OCI-LY3 (cell line): ENCODE results near the gene CLEC2D.
A peak's percentile ranks its signal among the peaks of the same experiment; 100 is the strongest.
"Not testable (repeated sequence)": the region's sequence is repeated elsewhere in the genome, so short reads cannot be mapped to it uniquely, and the experiment has no call there.

Experiments
- H2AFZ ChIP-seq: fragments of 200-600, 300-600 bp; shearing (Covaris generic); 2 replicates; pipeline ENCODE4 v1.6.0; 2014; ENCODE audit warnings: antibody characterized with exemption, low read depth, low read length
- H3K27ac ChIP-seq: fragments of 200-600, 300-600 bp; sonication (generic); 2 replicates; pipeline ENCODE4 v1.5.1; 2014; ENCODE audit warnings: mild to moderate bottlenecking, low read length, moderate library complexity, mixed read lengths
- H3K27me3 ChIP-seq: fragments of 200-600, 300-600 bp; sonication (generic); 2 replicates; pipeline ENCODE4 v1.6.1; 2014; ENCODE audit warnings: low read depth, low read length, mixed read lengths
- H3K36me3 ChIP-seq: fragments of 200-600, 300-600 bp; sonication (generic); replicated peaks from 2 replicates; pipeline ENCODE3; 2014; ENCODE audit warnings: low read depth, low read length, mixed read lengths
- H3K4me1 ChIP-seq: fragments of 300-600, 200-600 bp; sonication (generic); 2 replicates; pipeline ENCODE4 v1.6.1; 2014; ENCODE audit warnings: low read length, mixed read lengths
- H3K4me2 ChIP-seq: fragments of 200-600, 300-600 bp; sonication (generic); 2 replicates; pipeline ENCODE4 v1.6.1; 2014; ENCODE audit warnings: low read length, mixed read lengths
- H3K4me3 ChIP-seq: fragments of 300-600, 200-600 bp; sonication (generic); 2 replicates; pipeline ENCODE4 v1.5.1; 2014; ENCODE audit warnings: antibody characterized with exemption, mild to moderate bottlenecking, low read length, moderate library complexity
- H3K79me2 ChIP-seq: fragments of 300-600, 200-600 bp; shearing (Covaris generic); 2 replicates; pipeline ENCODE4 v1.6.1; 2014; ENCODE audit warnings: mild to moderate bottlenecking, low read length, mixed read lengths
- H3K9ac ChIP-seq: fragments of 300-600, 200-600 bp; shearing (Covaris generic); 2 replicates; pipeline ENCODE4 v1.6.0; 2014; ENCODE audit warnings: mild to moderate bottlenecking, low read length, moderate library complexity
- H3K9me3 ChIP-seq: fragments of 200-600, 300-600 bp; shearing (Covaris generic); 2 replicates; pipeline ENCODE4 v1.6.1; 2014; ENCODE audit warnings: low read length, mixed read lengths; ENCODE audit not compliant: insufficient read depth
- H4K20me1 ChIP-seq: fragments of 200-600, 300-600 bp; sonication (generic); 2 replicates; pipeline ENCODE4 v1.6.1; 2016; ENCODE audit warnings: low read length, mixed read lengths; ENCODE audit not compliant: insufficient read depth
- CTCF ChIP-seq: fragments of 200-600, 300-600 bp; sonication (generic); IDR thresholded peaks from 2 replicates; pipeline ENCODE4 v1.5.1; 2014; ENCODE audit warnings: antibody characterized with exemption, low read length, low read depth
- EZH2phosphoT487 ChIP-seq: fragments of 200-600 bp; shearing (Covaris generic); IDR thresholded peaks from 2 replicates; pipeline ENCODE4 v1.6.1; 2018; ENCODE audit warnings: antibody characterized with exemption, mixed run types, low read depth

CLEC2D gene

GRCh38 chr12:9668161-9669018 lies 1.1 kb upstream of the CLEC2D start:
- peaks cover 4% of the 10 kb centered on the region; the same call in 1 of the 2 replicates for H3K9me3 ChIP-seq
- H3K4me1 ChIP-seq: peaks cover 79% of the 10 kb centered on the region
- H3K79me2 ChIP-seq: peaks cover 51% of the 10 kb centered on the region
- no peaks in the 10 kb centered on the region for H3K27me3 ChIP-seq
- H2AFZ ChIP-seq: no peak overlapping the region
- peak overlapping the region; percentile 98 for H3K27ac ChIP-seq
- H3K4me3 ChIP-seq: peak overlapping the region; percentile 74
- no peak for TF ChIP-seq CTCF
- TF ChIP-seq EZH2phosphoT487: no peak
- peaks cover 34% of the 10 kb centered on the region for H3K36me3 ChIP-seq
- H3K4me2 ChIP-seq: peak overlapping the region; percentile 86
- H3K9ac ChIP-seq: peak overlapping the region; percentile 91
- no peaks in the 10 kb centered on the region for H4K20me1 ChIP-seq

- Histone ChIP-seq H3K36me3 (peaks cover 29% of the 10 kb centered on the region), H3K27ac (peak overlapping the region; percentile 98), H2AFZ (no peak overlapping the region), H3K4me1 (peaks cover 85% of the 10 kb centered on the region), H3K27me3 (no peaks in the 10 kb centered on the region), H3K9ac (peak overlapping the region; percentile 91), H3K4me3 (peak overlapping the region; percentile 74), H4K20me1 (no peaks in the 10 kb centered on the region), H3K4me2 (peak overlapping the region; percentile 86), H3K9me3 (peaks cover 4% of the 10 kb centered on the region; the same call in 1 of the 2 replicates), H3K79me2 (peaks cover 57% of the 10 kb centered on the region)
- no peak for TF ChIP-seq EZH2phosphoT487
- no peak for TF ChIP-seq CTCF
These were observed 540 bp upstream of the CLEC2D start for GRCh38 chr12:9669019-9669326.

- peak overlapping the region; percentile 75 for H3K9ac ChIP-seq
- H3K4me3 ChIP-seq: peak overlapping the region; percentile 58
- H4K20me1 ChIP-seq, H2AFZ ChIP-seq, H3K27me3 ChIP-seq: not testable (repeated sequence)
- H3K36me3 ChIP-seq: peaks cover 36% of the 10 kb centered on the region
- peak overlapping the region; percentile 82 for H3K4me2 ChIP-seq
- peaks cover 78% of the 10 kb centered on the region for H3K4me1 ChIP-seq
- H3K27ac ChIP-seq: peak overlapping the region; percentile 98
- H3K79me2 ChIP-seq: peaks cover 88% of the 10 kb centered on the region
- peaks cover 20% of the 10 kb centered on the region for H3K9me3 ChIP-seq
These were observed 2.8 kb downstream of the CLEC2D start for GRCh38 chr12:9672340-9672739.

GRCh38 chr12:9673404-9674225 lies 4.1 kb downstream of the CLEC2D start:
- Histone ChIP-seq H3K4me3 (peak overlapping the region; percentile 58), H3K4me1 (peaks cover 66% of the 10 kb centered on the region), H3K36me3 (peaks cover 48% of the 10 kb centered on the region), H3K79me2 (peaks cover 92% of the 10 kb centered on the region), H2AFZ (no peak overlapping the region), H3K4me2 (peak overlapping the region; percentile 82), H3K27ac (peak overlapping the region; percentile 98), H3K9ac (peak overlapping the region; percentile 75), H4K20me1 (no peaks in the 10 kb centered on the region), H3K9me3 (peaks cover 28% of the 10 kb centered on the region), H3K27me3 (no peaks in the 10 kb centered on the region)
- TF ChIP-seq EZH2phosphoT487 (no peak), CTCF (no peak)
